HG02943 (cell line): ENCODE data around the gene SMG7.

Source experiments
- ATAC-seq: cut with Tn5 transposase; IDR thresholded peaks from one replicate; pipeline ENCODE4 v1.9.1; 2021; ENCODE audit warnings: mild to moderate bottlenecking, low read depth, moderate library complexity; ENCODE audit not compliant: unreplicated experiment

The SMG7 gene

DNA sequence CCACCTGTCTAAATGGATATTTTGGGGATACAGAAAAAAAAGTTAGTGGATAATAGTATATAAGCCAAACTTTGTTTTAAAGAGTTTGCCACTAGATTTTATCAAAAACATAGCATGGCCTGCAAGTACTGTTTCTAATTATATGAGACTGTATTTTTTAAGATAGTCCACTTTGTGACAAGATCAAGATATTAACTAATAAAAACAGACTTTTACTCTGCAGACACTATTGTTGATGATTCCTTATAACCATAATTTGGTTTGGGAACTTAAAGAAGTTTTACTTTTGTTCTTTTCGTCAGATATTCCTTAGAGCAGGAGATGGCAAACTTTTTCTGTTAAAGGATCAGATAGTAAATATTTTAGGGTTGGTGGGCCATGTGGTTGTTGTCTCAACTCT, 36.4 kb downstream of the SMG7 start:
- ATAC-seq = no peak

DNA sequence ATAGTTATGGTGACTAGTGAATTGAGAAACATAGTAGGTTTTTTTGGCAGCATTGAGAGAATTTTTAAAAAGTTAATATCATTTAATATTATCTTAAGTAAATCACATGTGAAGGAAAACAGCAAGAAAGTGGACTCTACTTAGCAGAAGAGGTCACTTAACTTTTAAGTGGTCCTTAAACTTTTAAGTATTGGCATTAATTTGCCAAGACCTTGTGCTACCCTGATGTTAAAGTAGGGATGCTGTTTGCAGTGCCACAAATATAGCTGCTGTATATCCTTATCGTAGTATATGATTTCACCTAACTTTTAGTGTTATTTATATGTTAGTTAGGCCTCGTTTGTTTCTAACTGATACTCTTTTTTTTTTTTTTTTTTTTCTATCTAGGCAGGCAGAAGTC, 40.2 kb downstream of the SMG7 start:
- ATAC-seq = no peak

DNA sequence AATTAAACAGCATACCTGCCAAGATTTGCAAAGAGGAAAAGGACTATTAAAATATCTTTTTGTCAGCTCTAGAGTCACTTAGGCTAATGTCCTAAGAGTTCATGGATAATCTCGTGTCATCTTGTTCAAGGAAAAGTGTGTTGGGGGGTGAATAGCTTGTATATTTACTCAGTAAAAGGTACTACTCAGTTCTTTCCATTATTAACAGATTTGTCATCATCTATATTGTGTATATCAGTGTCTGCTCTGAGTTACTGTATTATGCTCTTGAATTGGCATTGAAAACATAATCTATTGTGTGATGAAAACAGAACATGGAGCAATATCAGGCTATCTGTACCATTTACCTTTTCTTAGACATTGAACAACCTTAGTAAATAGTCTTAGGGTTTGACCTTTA, 41.9 kb downstream of the SMG7 start:
- ATAC-seq = no peak

DNA sequence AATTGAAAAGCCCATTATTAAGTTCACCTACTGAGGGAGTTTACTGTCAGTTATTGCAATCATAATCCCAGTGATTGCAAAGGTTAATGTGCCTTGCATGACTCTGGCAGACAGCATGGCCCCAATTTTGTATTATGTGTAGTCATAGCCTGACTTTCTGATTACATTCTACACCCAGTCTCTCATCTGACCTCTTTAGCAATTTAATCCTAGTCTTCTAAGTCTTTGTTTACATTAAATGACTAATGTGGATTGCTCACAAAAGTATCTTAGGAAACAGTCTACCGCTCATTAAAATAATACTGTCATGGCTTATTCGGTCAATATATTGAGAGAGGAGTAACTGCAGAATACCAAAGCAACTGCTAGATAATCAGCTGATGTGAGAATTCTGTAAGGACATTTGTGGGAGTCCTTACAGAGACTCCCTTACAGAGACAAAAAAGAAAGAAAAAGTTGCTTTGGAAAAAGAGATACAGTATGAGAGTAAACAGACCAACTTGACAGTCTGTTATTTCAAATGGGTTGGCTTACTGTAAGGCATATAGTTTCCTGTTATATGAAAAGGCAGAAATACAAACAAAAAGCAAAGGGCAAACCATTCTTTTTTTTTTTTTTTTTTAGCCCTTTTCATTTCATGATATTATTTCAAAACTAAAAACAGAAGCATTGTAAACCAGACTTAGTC, 42.8 kb downstream of the SMG7 start:
- no peak for ATAC-seq

DNA sequence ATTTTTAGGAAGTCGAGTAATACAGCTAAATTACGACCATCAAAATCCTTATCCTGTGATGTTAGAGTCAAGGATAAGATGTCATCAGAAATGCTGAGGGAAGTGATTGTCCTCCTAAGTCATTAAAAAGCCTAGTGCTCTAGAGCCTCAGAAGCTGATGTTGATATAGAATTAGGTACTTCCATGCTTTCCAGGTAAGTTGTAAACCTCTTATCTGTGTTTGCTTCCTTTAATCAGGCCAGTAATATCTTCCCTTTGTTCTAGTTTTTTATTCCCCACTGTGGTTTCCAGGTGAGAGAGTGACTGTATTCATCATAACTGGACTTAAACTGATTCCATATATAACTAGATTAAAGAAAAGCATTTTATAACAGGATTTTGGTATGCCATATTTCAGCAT, 44.4 kb downstream of the SMG7 start:
- ATAC-seq = no peak

DNA sequence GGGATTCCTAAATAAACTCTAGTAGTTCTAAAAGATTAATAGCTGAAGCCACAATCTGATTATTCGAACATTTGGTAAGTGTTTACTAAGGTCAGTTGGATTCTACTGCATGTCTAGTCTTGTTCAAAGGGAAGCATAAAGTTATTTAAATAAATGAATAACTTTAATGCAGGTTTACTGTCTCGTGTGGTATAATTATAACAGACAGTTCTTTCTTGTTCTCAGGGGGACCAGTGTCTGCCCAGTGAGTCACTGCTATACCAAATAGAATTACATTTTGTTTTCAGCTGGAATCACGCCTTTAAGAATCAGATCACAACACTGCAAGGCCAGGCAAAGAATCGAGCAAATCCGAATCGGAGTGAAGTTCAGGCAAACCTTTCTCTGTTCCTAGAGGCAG, 45.1 kb downstream of the SMG7 start:
- ATAC-seq = no peak

DNA sequence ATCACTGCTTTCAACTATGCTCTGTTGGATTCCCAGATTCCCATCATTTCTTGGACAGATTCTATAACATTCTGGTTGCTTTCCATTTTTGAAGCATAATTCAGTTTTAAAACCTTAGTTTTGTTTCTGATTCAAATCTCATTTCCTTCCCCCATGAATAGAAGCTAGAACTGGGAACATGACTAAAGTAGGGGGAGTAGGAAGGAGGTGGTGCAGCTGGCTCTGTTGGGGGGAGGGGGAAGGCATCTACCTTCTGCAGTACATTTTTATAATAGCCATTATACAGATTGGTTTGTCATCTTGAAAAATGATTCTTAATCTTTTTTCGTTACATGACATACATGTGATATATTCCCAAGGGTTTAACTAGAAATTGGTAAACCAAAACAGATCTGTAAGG, 48.1 kb downstream of the SMG7 start:
- ATAC-seq = no peak

DNA sequence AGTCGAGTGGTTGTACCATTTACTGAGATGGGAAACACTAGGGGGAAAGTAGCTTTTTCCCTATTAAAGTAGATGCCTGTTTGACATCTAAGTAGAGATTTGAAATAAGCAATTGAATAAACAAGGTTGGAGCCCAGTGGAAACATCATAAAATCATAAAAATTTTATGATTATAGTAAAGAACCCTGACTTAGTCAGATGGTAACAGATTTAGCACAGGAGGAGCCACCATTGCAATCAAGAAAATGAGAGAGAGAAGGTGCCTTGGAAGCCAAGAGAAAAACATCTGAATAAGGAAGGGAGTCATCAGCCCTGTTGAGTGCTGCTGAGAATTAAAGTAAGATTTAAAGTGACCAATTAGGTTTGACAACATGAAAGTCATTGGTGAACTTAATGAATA, 49.8 kb downstream of the SMG7 start:
- ATAC-seq = no peak

DNA sequence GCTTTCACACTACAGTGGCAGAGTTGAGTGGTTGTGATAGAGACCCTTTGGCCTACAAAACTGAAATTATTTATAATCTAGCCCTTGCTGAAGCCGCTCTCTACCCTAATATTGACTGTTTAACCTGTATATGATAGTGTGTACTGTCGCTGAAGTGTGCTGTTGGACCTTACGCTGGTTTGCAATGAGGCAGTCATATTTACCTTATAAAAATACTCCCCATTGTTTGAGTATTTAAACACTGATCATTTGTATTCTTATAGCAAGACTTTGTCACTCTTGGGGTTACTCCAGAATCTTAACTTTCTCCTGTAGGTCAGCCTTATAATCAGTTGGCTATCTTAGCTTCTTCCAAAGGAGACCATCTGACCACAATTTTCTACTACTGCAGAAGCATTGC, 56.3 kb downstream of the SMG7 start:
- ATAC-seq = no peak

DNA sequence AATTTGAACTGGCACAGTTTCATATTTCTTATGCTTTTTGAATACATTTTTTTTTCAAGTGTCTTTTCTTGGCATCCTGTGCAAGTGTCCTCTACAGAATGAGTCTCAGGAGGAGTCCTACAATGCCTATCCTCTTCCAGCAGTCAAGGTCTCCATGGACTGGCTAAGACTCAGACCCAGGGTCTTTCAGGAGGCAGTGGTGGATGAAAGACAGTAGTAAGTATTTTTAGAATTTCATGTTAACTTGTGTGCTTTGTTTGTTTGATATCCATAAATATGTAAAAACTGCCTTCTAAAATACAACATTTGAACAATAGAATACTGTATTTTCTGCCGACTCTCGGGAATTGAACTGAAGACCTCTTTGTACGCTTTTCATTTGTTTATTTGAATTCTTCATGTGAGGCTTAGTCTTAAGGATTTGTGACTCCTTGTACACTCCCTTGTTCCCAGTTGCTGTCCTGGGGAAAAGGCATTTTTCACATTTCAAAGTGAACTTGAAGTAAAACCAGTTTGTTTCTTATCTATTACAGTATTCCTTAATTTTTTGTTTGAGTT, 61.4 kb downstream of the SMG7 start:
- no peak for ATAC-seq

DNA sequence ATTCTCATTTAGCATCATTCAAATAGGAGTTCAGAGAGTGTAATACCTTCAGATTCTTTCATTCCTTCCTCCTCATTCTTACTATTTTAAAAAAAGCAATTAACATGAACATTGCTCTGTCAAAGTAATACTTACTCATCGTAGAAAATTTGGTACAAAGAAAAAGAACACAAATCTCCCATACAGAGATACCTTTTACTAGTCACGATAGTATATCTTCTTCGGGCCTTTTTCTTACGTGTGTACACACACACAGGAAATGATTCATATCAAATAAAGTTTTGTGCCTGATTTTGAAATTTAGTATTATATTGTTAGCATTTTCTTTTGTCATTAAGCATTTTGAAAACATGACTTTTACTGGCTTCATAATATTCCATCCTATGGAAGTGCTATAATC, 65.1 kb downstream of the SMG7 start:
- no peak for ATAC-seq

DNA sequence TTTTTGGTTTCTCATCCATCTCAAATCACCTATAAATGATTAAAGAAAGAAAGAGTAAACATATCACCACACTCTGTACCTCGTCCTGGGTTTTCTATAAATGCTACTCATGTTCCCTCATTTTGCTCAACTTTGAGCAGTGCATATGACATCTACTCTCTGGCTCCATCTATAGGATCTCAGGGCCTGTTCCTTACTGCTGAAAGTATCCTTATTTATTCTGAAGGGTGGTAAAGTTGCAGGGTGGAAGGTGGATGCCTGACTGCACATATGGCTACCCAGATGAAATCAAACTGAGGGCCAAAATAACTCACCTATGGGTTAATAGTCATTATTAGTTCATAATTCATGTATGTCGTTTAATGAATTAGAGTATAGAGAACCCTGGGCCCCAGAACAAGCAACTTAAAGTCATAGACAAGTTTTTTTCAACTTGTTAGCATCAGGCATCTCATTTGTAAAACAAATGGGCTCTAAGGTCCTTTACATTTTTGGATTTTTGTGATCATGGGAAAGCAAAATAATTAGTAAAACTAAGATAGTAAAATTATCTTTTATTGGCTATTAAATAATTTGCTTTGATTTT, 71.4 kb downstream of the SMG7 start:
- ATAC-seq = no peak

DNA sequence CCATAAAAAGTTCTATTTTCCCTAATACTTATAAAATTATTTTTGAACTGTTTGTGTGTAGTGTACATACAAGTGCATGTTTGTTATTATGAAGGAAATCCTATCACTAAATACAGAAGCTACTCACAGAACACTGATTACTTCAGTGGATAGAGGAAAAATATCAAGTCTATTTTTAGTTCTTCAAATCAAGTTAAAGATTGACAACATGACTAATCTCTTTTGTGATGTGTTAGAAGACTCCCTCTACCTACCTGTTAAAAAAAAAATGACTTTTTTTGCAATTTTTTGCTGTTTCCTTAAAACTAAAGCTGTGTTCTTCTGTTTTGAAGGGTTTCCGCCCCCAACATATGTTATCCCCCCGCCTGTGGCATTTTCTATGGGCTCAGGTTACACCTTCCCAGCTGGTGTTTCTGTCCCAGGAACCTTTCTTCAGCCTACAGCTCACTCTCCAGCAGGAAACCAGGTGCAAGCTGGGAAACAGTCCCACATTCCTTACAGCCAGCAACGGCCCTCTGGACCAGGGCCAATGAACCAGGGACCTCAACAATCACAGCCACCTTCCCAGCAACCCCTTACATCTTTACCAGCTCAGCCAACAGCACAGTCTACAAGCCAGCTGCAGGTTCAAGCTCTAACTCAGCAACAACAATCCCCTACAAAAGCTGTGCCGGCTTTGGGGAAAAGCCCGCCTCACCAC, 72.4 kb downstream of the SMG7 start:
- ATAC-seq = no peak

DNA sequence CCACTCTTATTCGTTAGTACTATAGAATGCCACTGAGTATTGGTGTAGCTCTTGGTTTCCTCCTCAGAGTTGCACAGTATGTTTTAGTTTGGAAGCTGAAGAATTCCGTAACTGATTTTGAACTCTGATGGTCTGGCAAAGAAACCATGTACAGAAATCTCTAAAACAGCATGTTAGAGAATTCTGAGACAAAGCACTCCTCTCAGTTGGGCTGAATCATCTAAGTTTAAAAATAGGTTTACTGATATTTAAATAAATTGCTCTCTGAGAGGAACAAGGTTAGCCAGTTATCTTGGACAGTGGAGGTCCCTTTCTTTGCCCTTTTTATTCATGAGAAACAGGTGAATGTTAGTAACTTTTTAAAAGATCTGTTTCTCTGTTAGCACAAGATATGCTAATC, 74.1 kb downstream of the SMG7 start:
- no peak for ATAC-seq

DNA sequence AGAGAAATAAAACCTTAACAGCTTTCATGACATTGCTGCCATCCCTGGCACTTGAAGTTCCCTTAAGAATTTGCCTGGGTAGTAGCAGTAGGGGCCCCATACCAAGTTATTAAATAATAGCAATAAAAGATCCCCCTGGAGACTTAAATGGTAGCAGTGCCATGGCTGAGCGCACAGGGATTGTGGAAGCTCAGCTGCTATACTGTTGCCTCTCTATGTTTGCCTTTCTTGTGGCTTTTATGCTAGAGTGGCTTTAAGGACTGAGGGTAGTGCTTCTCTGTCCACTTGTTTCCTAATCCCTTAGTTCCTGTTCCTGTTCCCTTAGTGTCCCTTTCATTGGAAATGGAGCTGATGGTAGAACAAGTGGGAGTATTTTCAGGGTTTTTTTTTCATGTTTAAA, 75.8 kb downstream of the SMG7 start:
- no peak for ATAC-seq

DNA sequence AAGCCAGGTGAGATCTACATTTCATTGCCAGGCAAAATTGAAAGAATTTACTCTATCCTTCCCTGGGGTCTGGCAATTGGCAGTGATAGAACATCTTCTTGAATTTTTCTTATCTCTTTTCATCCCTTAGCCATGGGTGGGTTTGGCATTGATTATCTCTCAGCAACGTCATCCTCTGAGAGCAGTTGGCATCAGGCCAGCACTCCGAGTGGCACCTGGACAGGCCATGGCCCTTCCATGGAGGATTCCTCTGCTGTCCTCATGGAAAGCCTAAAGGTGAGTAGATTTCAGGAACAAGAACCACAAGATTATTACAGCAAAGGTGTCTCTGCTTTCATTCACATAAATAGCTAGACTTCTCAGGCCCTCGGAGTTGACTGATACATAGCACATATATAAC, 78.6 kb downstream of the SMG7 start:
- no peak for ATAC-seq

DNA sequence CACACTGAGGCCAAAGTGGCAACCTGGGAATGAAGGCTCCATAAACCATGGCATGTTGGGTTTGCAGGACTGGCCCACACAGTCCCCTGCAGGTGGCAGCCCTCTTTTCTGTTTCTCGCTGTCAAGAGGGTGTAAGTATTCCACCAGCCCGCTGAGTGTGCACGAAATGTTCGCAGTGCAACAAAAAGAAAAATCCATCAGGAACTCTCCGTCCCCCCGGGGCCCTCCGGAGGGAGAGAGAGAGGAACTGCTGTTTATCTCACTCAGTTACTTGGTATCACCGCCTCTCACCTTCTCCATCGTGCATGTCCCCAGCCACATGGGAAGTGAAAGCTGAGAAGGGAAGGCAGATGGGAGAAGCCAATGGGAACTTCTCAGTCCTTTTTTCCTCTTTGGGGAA, 79.6 kb downstream of the SMG7 start:
- no peak for ATAC-seq

DNA sequence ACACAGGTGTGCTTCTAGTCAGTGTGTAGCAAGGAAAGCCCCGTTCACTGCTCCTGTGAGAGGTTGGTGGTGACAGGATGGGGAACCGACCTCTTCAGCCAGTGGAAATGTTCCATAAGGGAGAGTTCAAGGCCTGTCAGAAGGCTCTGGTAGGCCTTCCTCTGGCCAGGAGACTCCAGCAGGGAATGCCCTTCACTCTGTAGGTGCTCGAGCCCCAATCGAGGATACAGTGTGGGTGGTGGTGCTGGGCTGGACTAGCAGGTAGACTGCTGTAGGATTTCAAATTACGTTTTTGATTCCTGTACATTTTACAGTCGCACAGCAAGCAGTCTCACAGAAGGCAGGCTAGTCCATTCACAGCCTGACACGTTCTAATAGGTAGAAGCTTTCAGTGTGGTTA, 80.1 kb downstream of the SMG7 start:
- ATAC-seq = no peak

DNA sequence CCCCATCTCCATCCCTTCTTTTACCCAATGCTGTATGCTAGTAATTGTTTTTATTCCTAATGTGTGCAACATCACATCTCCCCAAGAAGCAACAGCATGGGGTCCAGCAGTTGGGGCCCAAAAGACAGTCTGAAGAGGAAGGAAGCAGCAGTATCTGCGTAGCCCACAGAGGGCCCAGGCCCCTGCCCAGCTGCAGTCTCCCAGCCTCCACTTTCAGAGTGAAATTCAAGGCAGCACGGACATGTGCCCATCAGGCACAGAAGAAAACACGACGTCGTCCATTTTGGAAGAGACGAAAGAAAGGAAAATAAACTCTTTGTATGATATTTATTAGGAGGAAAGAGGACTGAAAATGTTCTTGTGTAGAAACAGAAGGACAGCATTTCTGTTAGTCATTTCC, 80.6 kb downstream of the SMG7 start:
- no peak for ATAC-seq

DNA sequence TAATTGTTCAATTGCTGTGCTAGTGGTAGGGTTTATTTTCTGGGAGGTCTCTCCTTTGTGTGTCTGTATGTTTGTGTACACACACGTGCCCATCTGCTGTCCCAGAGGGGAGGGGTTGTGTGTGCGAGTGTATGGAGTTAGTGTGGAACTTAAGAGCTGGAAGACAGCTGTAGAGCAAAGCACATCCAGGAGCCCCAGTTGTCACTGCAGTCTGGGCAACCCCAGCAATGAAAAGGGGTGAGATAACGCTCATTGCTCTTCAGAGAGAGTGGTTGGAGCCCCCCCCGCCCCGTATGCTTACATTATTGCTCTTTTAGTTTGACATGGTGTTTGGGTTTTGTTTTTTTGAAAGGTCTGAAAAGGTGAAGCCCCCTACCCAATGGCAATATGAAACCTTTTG, 81.0 kb downstream of the SMG7 start:
- no peak for ATAC-seq

DNA sequence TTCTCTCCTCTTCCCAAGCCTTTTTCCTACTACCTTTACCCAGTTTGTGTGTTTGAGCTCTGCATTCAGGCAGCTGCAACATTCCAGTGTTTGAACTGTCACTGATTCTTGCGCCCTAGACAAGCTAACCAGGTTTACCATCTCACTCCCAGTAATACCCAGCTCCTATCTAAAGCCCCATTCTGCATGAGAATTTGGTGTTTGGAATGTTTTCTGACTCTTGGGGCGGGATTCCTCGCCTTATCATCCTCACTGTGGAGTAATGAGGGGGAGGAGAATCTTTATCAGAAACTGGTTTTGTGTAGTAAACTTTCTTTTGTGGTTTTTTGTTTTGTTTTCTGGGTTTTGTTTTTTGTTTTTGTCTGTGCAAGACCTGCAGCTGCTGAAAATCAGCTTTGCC, 81.5 kb downstream of the SMG7 start:
- no peak for ATAC-seq

DNA sequence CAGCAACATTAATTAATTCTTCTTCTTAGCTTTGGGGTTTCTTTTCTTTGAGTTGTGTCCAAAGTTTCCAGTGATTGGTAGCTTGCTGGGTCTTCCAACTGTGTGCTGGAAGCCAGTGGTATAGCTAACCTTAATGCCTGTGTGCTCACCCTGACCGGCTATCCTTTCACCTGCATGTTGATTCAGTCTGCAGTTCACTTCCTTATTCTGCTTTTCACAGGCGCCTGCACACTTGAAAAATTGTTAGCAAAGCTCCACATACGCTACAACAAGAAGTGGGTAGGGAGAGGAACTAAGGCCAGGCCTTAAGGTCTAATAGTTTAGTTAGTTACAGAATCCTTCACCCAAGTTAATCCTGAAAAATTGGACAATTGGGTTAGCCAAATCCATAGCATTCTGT, 82.3 kb downstream of the SMG7 start:
- ATAC-seq = no peak
